ENCODE results near the gene SCAPER. TPM values are rescaled to one million over a fixed set of nuclear protein-coding genes. Genes with fewer than 3 reads are reported as not detected.
A peak's percentile ranks its signal among the peaks of the same experiment; 100 is the strongest.

Gene SCAPER
- polyA plus RNA-seq, 2 of the 4 experiments (the other 2 are of a cell fraction) = 4.9 to 5.5 TPM

DNA sequence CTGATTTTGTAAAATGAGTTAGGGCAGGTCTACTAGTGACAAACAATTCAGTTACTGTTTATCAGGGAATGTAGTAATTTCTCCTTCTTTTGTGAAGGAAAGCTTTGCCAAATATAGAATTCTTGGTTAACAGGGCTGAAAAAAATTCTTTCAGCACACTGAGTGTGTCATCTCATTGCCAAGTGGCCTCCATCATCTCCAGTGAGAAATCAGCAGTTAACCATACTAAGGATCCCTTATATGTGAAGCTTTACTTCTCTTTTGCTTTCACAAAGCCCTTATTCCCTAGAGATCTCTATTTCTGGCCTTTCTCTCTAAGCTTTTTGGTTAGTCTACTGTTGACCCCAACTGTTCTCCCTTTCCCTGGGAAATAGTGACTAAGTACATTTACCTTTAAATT is 269.1 kb downstream of the SCAPER start:
- peak in 1 of 2 experiments; percentile 11 for DNase-seq (ENCODE audit: low read depth in 1 of 2, low spot score in 1 of 2)
- no peak overlapping the region for H3K27ac ChIP-seq
- H3K4me1 ChIP-seq = no peaks in the 10 kb centered on the region
- POLR2A ChIA-PET = no interaction called here
- TF ChIP-seq ZC3H11A (IDR thresholded peaks at IDR 0.05) (no peak), SREBF2 (IDR thresholded peaks at IDR 0.05) (no peak), EHF (CRISPR knock-in tag; IDR thresholded peaks at IDR 0.05) (no peak), ATOH8 (CRISPR knock-in tag; IDR thresholded peaks at IDR 0.05; ENCODE audit: low read depth) (no peak), SMC3 (IDR thresholded peaks at IDR 0.05) (no peak), JUNB (IDR thresholded peaks at IDR 0.05) (no peak), PBX3 (IDR thresholded peaks at IDR 0.05) (no peak), POLR2AphosphoS2 (conservative IDR thresholded peaks at IDR 0.05; ENCODE audit: low read length) (no peak)
- TF ChIP-seq, protein P1, sequence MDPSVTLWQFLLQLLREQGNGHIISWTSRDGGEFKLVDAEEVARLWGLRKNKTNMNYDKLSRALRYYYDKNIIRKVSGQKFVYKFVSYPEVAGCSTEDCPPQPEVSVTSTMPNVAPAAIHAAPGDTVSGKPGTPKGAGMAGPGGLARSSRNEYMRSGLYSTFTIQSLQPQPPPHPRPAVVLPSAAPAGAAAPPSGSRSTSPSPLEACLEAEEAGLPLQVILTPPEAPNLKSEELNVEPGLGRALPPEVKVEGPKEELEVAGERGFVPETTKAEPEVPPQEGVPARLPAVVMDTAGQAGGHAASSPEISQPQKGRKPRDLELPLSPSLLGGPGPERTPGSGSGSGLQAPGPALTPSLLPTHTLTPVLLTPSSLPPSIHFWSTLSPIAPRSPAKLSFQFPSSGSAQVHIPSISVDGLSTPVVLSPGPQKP (IDR thresholded peaks at IDR 0.05; ENCODE audit: low read depth, low read length) = no peak
- TF ChIP-seq, protein P2, sequence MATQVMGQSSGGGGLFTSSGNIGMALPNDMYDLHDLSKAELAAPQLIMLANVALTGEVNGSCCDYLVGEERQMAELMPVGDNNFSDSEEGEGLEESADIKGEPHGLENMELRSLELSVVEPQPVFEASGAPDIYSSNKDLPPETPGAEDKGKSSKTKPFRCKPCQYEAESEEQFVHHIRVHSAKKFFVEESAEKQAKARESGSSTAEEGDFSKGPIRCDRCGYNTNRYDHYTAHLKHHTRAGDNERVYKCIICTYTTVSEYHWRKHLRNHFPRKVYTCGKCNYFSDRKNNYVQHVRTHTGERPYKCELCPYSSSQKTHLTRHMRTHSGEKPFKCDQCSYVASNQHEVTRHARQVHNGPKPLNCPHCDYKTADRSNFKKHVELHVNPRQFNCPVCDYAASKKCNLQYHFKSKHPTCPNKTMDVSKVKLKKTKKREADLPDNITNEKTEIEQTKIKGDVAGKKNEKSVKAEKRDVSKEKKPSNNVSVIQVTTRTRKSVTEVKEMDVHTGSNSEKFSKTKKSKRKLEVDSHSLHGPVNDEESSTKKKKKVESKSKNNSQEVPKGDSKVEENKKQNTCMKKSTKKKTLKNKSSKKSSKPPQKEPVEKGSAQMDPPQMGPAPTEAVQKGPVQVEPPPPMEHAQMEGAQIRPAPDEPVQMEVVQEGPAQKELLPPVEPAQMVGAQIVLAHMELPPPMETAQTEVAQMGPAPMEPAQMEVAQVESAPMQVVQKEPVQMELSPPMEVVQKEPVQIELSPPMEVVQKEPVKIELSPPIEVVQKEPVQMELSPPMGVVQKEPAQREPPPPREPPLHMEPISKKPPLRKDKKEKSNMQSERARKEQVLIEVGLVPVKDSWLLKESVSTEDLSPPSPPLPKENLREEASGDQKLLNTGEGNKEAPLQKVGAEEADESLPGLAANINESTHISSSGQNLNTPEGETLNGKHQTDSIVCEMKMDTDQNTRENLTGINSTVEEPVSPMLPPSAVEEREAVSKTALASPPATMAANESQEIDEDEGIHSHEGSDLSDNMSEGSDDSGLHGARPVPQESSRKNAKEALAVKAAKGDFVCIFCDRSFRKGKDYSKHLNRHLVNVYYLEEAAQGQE (IDR thresholded peaks at IDR 0.05) = no peak
- CTCF ChIA-PET = no interaction called here
- H3K9me3 ChIP-seq = peaks cover 20% of the 10 kb centered on the region
- H3K4me2 ChIP-seq = no peak overlapping the region
- ATAC-seq = no peak
- no peak for FAIRE-seq
- no peak overlapping the region for H3K4me3 ChIP-seq

GRCh38 chr15:76626611-76627010 is 278.5 kb downstream of the SCAPER start:
- H3K4me3 ChIP-seq = no peak overlapping the region
- FAIRE-seq (no peak), ATAC-seq (no peak), DNase-seq (ENCODE audit: low read depth in 1 of 2, low spot score in 1 of 2) (no peak)
- WGBS (ENCODE audit: missing lambda C conversion rate) = 76% methylated on average over 4 of the region's 4 CpGs
- ChIA-PET CTCF (no interaction called here), POLR2A (no interaction called here)
- H3K9me3 ChIP-seq = no peaks in the 10 kb centered on the region
- no peaks in the 10 kb centered on the region for H3K4me1 ChIP-seq
- H3K4me2 ChIP-seq = no peak overlapping the region
- no peak overlapping the region for H3K27ac ChIP-seq
- TF ChIP-seq, protein P3, sequence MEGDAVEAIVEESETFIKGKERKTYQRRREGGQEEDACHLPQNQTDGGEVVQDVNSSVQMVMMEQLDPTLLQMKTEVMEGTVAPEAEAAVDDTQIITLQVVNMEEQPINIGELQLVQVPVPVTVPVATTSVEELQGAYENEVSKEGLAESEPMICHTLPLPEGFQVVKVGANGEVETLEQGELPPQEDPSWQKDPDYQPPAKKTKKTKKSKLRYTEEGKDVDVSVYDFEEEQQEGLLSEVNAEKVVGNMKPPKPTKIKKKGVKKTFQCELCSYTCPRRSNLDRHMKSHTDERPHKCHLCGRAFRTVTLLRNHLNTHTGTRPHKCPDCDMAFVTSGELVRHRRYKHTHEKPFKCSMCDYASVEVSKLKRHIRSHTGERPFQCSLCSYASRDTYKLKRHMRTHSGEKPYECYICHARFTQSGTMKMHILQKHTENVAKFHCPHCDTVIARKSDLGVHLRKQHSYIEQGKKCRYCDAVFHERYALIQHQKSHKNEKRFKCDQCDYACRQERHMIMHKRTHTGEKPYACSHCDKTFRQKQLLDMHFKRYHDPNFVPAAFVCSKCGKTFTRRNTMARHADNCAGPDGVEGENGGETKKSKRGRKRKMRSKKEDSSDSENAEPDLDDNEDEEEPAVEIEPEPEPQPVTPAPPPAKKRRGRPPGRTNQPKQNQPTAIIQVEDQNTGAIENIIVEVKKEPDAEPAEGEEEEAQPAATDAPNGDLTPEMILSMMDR (IDR thresholded peaks at IDR 0.05) = no peak
- TF ChIP-seq FOSB (CRISPR knock-in tag; IDR thresholded peaks at IDR 0.05) = no peak
- no peak for TF ChIP-seq POLR2AphosphoS2 (conservative IDR thresholded peaks at IDR 0.05; ENCODE audit: low read length)
- no peak for TF ChIP-seq BCL3 (IDR thresholded peaks at IDR 0.05)
- TF ChIP-seq BHLHE40 (IDR thresholded peaks at IDR 0.05; ENCODE audit: low read depth, low read length) = no peak
- TF ChIP-seq, protein P4, sequence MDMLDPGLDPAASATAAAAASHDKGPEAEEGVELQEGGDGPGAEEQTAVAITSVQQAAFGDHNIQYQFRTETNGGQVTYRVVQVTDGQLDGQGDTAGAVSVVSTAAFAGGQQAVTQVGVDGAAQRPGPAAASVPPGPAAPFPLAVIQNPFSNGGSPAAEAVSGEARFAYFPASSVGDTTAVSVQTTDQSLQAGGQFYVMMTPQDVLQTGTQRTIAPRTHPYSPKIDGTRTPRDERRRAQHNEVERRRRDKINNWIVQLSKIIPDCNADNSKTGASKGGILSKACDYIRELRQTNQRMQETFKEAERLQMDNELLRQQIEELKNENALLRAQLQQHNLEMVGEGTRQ (IDR thresholded peaks at IDR 0.05) = no peak
- TF ChIP-seq RARB (CRISPR knock-in tag; IDR thresholded peaks at IDR 0.05) = no peak
- no peak for TF ChIP-seq RNF2 (IDR thresholded peaks at IDR 0.05; ENCODE audit: borderline replicate concordance, low read depth)
- TF ChIP-seq SMC3 (IDR thresholded peaks at IDR 0.05) = no peak
- TF ChIP-seq TFCP2L1 (CRISPR knock-in tag; IDR thresholded peaks at IDR 0.05) = no peak
- no peak for TF ChIP-seq ZNF302 (CRISPR knock-in tag; IDR thresholded peaks at IDR 0.05)
- TF ChIP-seq NR3C1 (IDR thresholded peaks at IDR 0.05) = no peak
- TF ChIP-seq CBX8 (IDR thresholded peaks at IDR 0.05) = no peak
- no peak for TF ChIP-seq RCOR1 (IDR thresholded peaks at IDR 0.05; ENCODE audit: low read depth, low read length)
- TF ChIP-seq FOSL2 (IDR thresholded peaks at IDR 0.05) = no peak
- TF ChIP-seq FOSL2 (CRISPR knock-in tag; IDR thresholded peaks at IDR 0.05) = no peak
- TF ChIP-seq PBX3 (IDR thresholded peaks at IDR 0.05) = no peak
- TF ChIP-seq, protein P1 (IDR thresholded peaks at IDR 0.05; ENCODE audit: low read depth, low read length) = no peak
- no peak for TF ChIP-seq JUNB (IDR thresholded peaks at IDR 0.05)
- TF ChIP-seq ZSCAN20 (CRISPR knock-in tag; IDR thresholded peaks at IDR 0.05) = no peak

Measured in A549 (cell line).